IMR-90 (cell line): ENCODE data around the gene LYRM9. TPM values are rescaled to one million over a fixed set of nuclear protein-coding genes. Genes with fewer than 3 reads are reported as not detected.

Experiments used
- ATAC-seq: fragments of 200-7000 bp; cut with Tn5 transposase; 2 replicates; pipeline ENCODE4 v1.9.1; 2020; ENCODE audit warnings: low read depth, mild to moderate bottlenecking, moderate library complexity
- BruUV-seq: library from RNA; stranded (reverse); fragments of 400-500 nt; replicated peaks from 2 replicates; lab custom pipeline; 2021; lab: Mats Ljungman, UMichigan
- CTCF ChIA-PET: fragments of 300-600 bp; formaldehyde crosslinking; extraction: SDS; loops from one replicate; lab custom pipeline; 2021; ENCODE audit warnings: antibody characterized with exemption; lab: Yijun Ruan, JAX
- POLR2A ChIA-PET: fragments of 300-600 bp; sonication (Branson Sonifier 250); formaldehyde crosslinking; loops from one replicate; lab custom pipeline; 2022; ENCODE audit warnings: antibody characterized with exemption; ENCODE audit not compliant: unreplicated experiment; lab: Charles Lee
- DNase-seq: peaks from one replicate; pipeline ENCODE4 v3.0.0; 2013
- H2AFZ ChIP-seq: replicated peaks from 2 replicates; pipeline ENCODE3; 2013; ENCODE audit warnings: low read length, mild to moderate bottlenecking; ENCODE audit not compliant: poor library complexity
- H2AK5ac ChIP-seq: 2 replicates; pipeline ENCODE4 v1.6.1; 2013; ENCODE audit warnings: low read depth, low read length, inconsistent platforms
- H2AK9ac ChIP-seq: replicated peaks from 2 replicates; pipeline ENCODE3; 2013; ENCODE audit warnings: mild to moderate bottlenecking, low read depth, low read length, moderate library complexity; ENCODE audit not compliant: poor library complexity
- H2BK120ac ChIP-seq: 2 replicates; pipeline ENCODE4 v1.6.1; 2013; ENCODE audit warnings: low read depth, low read length, inconsistent platforms
- H2BK15ac ChIP-seq: 3 replicates; pipeline ENCODE4 v1.6.1; 2013; ENCODE audit warnings: low read depth, low read length, inconsistent platforms
- H2BK20ac ChIP-seq: 2 replicates; pipeline ENCODE4 v1.6.1; 2013; ENCODE audit warnings: low read depth, mild to moderate bottlenecking, inconsistent platforms, low read length, moderate library complexity
- H2BK5ac ChIP-seq: 2 replicates; pipeline ENCODE4 v1.6.1; 2013; ENCODE audit warnings: mild to moderate bottlenecking, low read depth, low read length, inconsistent platforms; ENCODE audit not compliant: poor library complexity, severe bottlenecking
- H3K14ac ChIP-seq: replicated peaks from 2 replicates; pipeline ENCODE4 v1.6.1; 2013; ENCODE audit warnings: low read depth, low read length, inconsistent platforms
- H3K18ac ChIP-seq: 2 replicates; pipeline ENCODE4 v1.6.1; 2013; ENCODE audit warnings: low read depth, low read length, control low read depth
- H3K23ac ChIP-seq: 2 replicates; pipeline ENCODE4 v1.6.1; 2013; ENCODE audit warnings: low read depth, low read length, inconsistent platforms
- H3K27ac ChIP-seq: 2 replicates; pipeline ENCODE4 v1.5.1; 2013; ENCODE audit warnings: mild to moderate bottlenecking, control low read depth, low read length; ENCODE audit not compliant: insufficient read depth
- H3K27me3 ChIP-seq: 2 replicates; pipeline ENCODE4 v1.6.1; 2013; ENCODE audit warnings: low read length; ENCODE audit not compliant: control insufficient read depth, insufficient read depth
- H3K36me3 ChIP-seq: 2 replicates; pipeline ENCODE4 v1.6.1; 2013; ENCODE audit warnings: low read length, mixed read lengths; ENCODE audit not compliant: control insufficient read depth, insufficient read depth
- H3K4ac ChIP-seq: 2 replicates; pipeline ENCODE4 v1.6.1; 2013; ENCODE audit warnings: low read depth, low read length, inconsistent platforms
- H3K4me1 ChIP-seq: 2 replicates; pipeline ENCODE4 v1.6.1; 2013; ENCODE audit warnings: low read length, mixed read lengths; ENCODE audit not compliant: control insufficient read depth, insufficient read depth
- H3K4me2 ChIP-seq: 2 replicates; pipeline ENCODE4 v1.6.1; 2013; ENCODE audit warnings: low read depth, mild to moderate bottlenecking, control low read depth, low read length, moderate library complexity
- H3K4me3 ChIP-seq: 2 replicates; pipeline ENCODE4 v1.5.1; 2013; ENCODE audit warnings: low read depth, mild to moderate bottlenecking, control low read depth, low read length, moderate library complexity; ENCODE audit not compliant: insufficient read depth
- H3K56ac ChIP-seq: 2 replicates; pipeline ENCODE4 v1.6.1; 2013; ENCODE audit warnings: low read length, inconsistent platforms; ENCODE audit not compliant: insufficient read depth; ENCODE audit errors: extremely low read depth
- H3K79me1 ChIP-seq, 2 experiments: 2 replicates each; pipeline ENCODE4 v1.6.1; 2013; ENCODE audit warnings: low read length in 2 of 2, inconsistent platforms in 1 of 2, low read depth in 1 of 2
- H3K9ac ChIP-seq: 2 replicates; pipeline ENCODE4 v1.6.1; 2013; ENCODE audit warnings: low read depth, low read length, control low read depth
- H3K9me1 ChIP-seq: 2 replicates; pipeline ENCODE4 v1.6.1; 2013; ENCODE audit warnings: low read length, inconsistent platforms; ENCODE audit not compliant: insufficient read depth
- H3K9me3 ChIP-seq: 2 replicates; pipeline ENCODE4 v1.6.1; 2013; ENCODE audit warnings: low read length; ENCODE audit not compliant: control insufficient read depth, insufficient read depth
- H4K20me1 ChIP-seq: 2 replicates; pipeline ENCODE4 v1.6.1; 2013; ENCODE audit warnings: low read length, inconsistent platforms; ENCODE audit not compliant: insufficient read depth
- H4K5ac ChIP-seq: 2 replicates; pipeline ENCODE4 v1.6.1; 2013; ENCODE audit warnings: mild to moderate bottlenecking, low read depth, low read length, control low read depth
- H4K8ac ChIP-seq, 2 experiments: 2 replicates each; pipeline ENCODE4 v1.6.1; 2013; ENCODE audit warnings: low read depth in 2 of 2, low read length in 2 of 2, control low read depth in 1 of 2, inconsistent platforms in 1 of 2
- H4K91ac ChIP-seq: 2 replicates; pipeline ENCODE4 v1.6.1; 2013; ENCODE audit warnings: low read depth, low read length, inconsistent platforms; ENCODE audit not compliant: insufficient read depth
- CEBPB ChIP-seq: IDR thresholded peaks from 2 replicates; pipeline ENCODE4 v1.6.1; 2012; ENCODE audit warnings: low read depth, low read length, improper control_type of control experiment
- CHD1 ChIP-seq: IDR thresholded peaks from 2 replicates; pipeline ENCODE4 v1.6.1; 2012; ENCODE audit warnings: low read depth, low read length, improper control_type of control experiment
- CTCF ChIP-seq: conservative IDR thresholded peaks from 2 replicates; pipeline ENCODE4 v1.5.1; 2012; ENCODE audit warnings: mild to moderate bottlenecking, low read depth, low read length, improper control_type of control experiment
- ELK1 ChIP-seq: fragments of 150-350 bp; IDR thresholded peaks from 2 replicates; pipeline ENCODE4 v1.6.1; 2016; ENCODE audit warnings: low read depth, mild to moderate bottlenecking, low read length, moderate library complexity, borderline replicate concordance
- MAFK ChIP-seq: IDR thresholded peaks from 2 replicates; pipeline ENCODE4 v1.6.1; 2012; ENCODE audit warnings: low read depth, low read length, improper control_type of control experiment
- MAZ ChIP-seq: IDR thresholded peaks from 2 replicates; pipeline ENCODE4 v1.6.1; 2012; ENCODE audit warnings: low read depth, mild to moderate bottlenecking, low read length, improper control_type of control experiment, moderate library complexity, borderline replicate concordance
- RCOR1 ChIP-seq: IDR thresholded peaks from 2 replicates; pipeline ENCODE4 v1.6.1; 2012; ENCODE audit warnings: mild to moderate bottlenecking, low read length, improper control_type of control experiment; ENCODE audit not compliant: insufficient replicate concordance
- RFX5 ChIP-seq: IDR thresholded peaks from 2 replicates; pipeline ENCODE4 v1.8.0; 2012; ENCODE audit warnings: low read depth, mild to moderate bottlenecking, low read length, moderate library complexity
- SMC3 ChIP-seq: fragments of 150-350 bp; IDR thresholded peaks from 2 replicates; pipeline ENCODE4 v1.6.1; 2016; ENCODE audit warnings: low read depth, mild to moderate bottlenecking, antibody characterized with exemption, low read length, moderate library complexity
- dilution Hi-C: fragments of 300-500 bp; cut with HindIII; formaldehyde crosslinking; loops from one replicate; pipeline ENCODE4 v1.14.3; 2018; ENCODE audit warnings: low sequenced_read_pairs; ENCODE audit not compliant: unreplicated experiment
- in situ Hi-C: fragments of 300-500 bp; cut with MboI; formaldehyde crosslinking; loops from 3 replicates; pipeline ENCODE4 v1.14.3; 2019; ENCODE audit warnings: low sequenced_read_pairs, inconsistent platforms, mixed read lengths
- intact Hi-C: fragments of 100-400 bp; cut with micrococcal nuclease; formaldehyde crosslinking; loops from 2 replicates; pipeline ENCODE4 v1.10.0; 2022
- polyA plus RNA-seq, 3 experiments: library from polyadenylated mRNA; depleted of rRNA; stranded (reverse); fragments of >200 nt; gene quantifications; 2 replicates each; pipeline ENCODE4 v1.2.3, GENCODE V29; 2012; ENCODE audit warnings: low replicate concordance in 1 of 3
- total RNA-seq: library from RNA; depleted of rRNA; stranded (reverse); fragments of >200 nt; gene quantifications from 2 replicates; pipeline ENCODE4 v1.2.3, GENCODE V29; 2012
- TF ChIP-seq, protein P1 (sequence below): fragments of 150-350 bp; IDR thresholded peaks from 2 replicates; pipeline ENCODE4 v1.6.1; 2017; ENCODE audit warnings: mild to moderate bottlenecking, antibody characterized with exemption, low read length, low read depth

Gene LYRM9
- total and polyA plus RNA-seq, 2 of the 4 experiments (the other 2 are of a cell fraction): 3.2 to 4.8 TPM

DNA sequence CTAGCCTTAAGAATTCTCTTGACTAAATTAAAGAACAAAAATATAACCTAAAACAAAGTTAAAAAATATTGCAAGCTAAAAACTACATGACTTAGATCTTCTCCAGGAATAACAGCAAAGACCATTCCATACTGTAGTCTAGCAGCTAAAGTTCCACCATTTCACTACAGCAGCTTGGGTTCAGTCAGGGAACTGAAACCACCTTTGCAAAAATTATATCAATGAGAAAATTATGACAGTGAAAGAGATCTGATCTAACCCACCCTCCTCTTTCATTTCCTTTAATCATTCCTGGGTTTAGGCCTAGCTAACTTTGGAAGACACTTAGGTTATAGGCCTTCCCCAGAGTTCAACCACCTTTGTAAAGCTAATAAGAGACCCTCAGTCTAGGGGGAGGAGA, 56.5 kb downstream of the LYRM9 start:
- Histone ChIP-seq H3K18ac (no peak overlapping the region), H4K8ac (no peak overlapping the region), H2AK9ac (no peak overlapping the region), H4K91ac (no peak overlapping the region), H3K4me3 (no peak overlapping the region), H2BK15ac (no peak overlapping the region), H2BK120ac (no peak overlapping the region), H2BK5ac (no peak overlapping the region), H3K4me1 (no peaks in the 10 kb centered on the region), H3K27ac (no peak overlapping the region), H3K23ac (no peak overlapping the region), H3K9me3 (no peaks in the 10 kb centered on the region), H2AFZ (no peak overlapping the region), H3K14ac (no peak overlapping the region), H4K20me1 (no peaks in the 10 kb centered on the region), H2AK5ac (no peak overlapping the region), H3K27me3 (peaks cover 3% of the 10 kb centered on the region), H3K56ac (no peak overlapping the region), H3K9ac (no peak overlapping the region), H3K9me1 (no peaks in the 10 kb centered on the region), H3K36me3 (no peaks in the 10 kb centered on the region), H3K4me2 (no peak overlapping the region), H4K5ac (no peak overlapping the region), H2BK20ac (no peak overlapping the region), H3K4ac (no peak overlapping the region), H3K79me1 (no peaks in the 10 kb centered on the region)
- intact Hi-C loops (no loop called here), in situ Hi-C loops (no loop called here), dilution Hi-C loops (no loop called here)
- DNase-seq (no peak), ATAC-seq (no peak)
- ChIA-PET POLR2A (no interaction called here), CTCF (no interaction called here)
- BruUV-seq: no TSS peak
- TF ChIP-seq, protein P1, sequence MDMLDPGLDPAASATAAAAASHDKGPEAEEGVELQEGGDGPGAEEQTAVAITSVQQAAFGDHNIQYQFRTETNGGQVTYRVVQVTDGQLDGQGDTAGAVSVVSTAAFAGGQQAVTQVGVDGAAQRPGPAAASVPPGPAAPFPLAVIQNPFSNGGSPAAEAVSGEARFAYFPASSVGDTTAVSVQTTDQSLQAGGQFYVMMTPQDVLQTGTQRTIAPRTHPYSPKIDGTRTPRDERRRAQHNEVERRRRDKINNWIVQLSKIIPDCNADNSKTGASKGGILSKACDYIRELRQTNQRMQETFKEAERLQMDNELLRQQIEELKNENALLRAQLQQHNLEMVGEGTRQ: no peak
- no peak for TF ChIP-seq SMC3
- no peak for TF ChIP-seq ELK1
- TF ChIP-seq RFX5: no peak
- TF ChIP-seq RCOR1: no peak
- no peak for TF ChIP-seq MAFK
- TF ChIP-seq MAZ: no peak
- no peak for TF ChIP-seq CTCF
- TF ChIP-seq CHD1: no peak
- TF ChIP-seq CEBPB: no peak
